ENCODE data around the gene TNK2.
A peak's percentile ranks its signal among the peaks of the same experiment; 100 is the strongest.
"Not testable (repeated sequence)": the region's sequence is repeated elsewhere in the genome, so short reads cannot be mapped to it uniquely, and the experiment has no call there.

TNK2 gene

DNA sequence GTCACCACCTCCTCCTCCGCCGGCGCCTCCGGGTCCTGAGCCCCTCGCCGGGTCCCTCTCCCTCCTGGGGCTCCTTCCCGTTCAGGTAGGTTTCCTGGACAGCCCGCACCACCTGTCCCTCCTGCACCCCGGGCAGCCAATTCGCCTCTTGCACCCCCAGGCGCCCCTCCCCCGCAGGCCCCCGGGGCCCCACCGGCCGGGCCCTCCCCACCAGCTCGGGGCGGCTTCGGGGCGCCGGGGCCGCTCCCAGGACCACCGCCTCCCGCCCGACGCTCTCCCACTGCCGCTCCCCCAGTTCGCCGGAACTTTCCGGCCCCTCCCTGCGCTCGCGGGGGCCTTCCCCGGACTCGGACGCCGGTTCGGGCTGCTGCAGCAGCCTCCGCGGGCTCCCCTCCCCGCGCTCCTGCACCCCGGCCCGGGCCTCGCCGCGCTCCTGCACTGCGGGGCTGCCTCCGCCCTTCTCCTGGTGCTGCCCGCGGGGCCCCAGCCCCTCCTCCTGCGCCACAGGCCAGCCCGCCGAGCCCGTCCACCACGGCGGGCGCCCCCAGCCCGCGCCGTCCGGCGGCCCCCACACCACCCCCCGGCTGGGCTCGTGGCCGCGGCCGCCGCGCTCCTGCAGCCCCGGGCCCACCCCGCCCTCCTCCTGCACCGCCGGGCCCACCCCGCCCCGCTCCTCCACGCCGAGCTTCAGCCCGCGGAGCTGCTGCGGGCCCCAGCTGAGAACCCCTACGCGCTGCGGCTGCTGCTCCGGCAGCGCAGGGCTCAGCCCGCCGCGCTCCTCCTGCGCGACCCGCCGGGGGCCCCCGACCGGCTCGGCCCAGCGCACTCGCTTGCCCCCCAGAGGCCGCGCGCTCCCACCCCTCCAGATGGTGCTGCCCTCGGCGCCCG, 587 bp upstream of the TNK2 start:
- TF ChIP-seq, protein P1, sequence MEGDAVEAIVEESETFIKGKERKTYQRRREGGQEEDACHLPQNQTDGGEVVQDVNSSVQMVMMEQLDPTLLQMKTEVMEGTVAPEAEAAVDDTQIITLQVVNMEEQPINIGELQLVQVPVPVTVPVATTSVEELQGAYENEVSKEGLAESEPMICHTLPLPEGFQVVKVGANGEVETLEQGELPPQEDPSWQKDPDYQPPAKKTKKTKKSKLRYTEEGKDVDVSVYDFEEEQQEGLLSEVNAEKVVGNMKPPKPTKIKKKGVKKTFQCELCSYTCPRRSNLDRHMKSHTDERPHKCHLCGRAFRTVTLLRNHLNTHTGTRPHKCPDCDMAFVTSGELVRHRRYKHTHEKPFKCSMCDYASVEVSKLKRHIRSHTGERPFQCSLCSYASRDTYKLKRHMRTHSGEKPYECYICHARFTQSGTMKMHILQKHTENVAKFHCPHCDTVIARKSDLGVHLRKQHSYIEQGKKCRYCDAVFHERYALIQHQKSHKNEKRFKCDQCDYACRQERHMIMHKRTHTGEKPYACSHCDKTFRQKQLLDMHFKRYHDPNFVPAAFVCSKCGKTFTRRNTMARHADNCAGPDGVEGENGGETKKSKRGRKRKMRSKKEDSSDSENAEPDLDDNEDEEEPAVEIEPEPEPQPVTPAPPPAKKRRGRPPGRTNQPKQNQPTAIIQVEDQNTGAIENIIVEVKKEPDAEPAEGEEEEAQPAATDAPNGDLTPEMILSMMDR (conservative IDR thresholded peaks at IDR 0.05; ENCODE audit: low read length): no peak
- DNase-seq (ENCODE audit: low read depth): no peak
- peak overlapping the region; percentile 65 for H3K4me3 ChIP-seq (ENCODE audit: low read length)

DNA sequence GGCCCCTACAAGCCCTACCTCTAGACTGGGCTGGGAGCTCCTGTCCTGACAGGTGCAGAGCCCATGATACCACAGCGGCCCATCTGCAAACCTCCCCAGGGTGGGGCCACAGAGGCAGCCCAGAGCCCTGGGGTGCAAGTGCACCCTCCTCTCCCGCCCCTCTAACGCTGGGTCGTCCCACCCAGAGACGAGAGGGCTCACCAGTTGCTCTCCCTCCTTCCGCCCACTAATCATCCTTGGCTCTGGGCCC, 742 bp downstream of the TNK2 start:
- H3K4me3 ChIP-seq (ENCODE audit: low read length): peak overlapping the region; percentile 65
- TF ChIP-seq, protein P1 (conservative IDR thresholded peaks at IDR 0.05; ENCODE audit: low read length): no peak
- DNase-seq (ENCODE audit: low read depth): no peak

DNA sequence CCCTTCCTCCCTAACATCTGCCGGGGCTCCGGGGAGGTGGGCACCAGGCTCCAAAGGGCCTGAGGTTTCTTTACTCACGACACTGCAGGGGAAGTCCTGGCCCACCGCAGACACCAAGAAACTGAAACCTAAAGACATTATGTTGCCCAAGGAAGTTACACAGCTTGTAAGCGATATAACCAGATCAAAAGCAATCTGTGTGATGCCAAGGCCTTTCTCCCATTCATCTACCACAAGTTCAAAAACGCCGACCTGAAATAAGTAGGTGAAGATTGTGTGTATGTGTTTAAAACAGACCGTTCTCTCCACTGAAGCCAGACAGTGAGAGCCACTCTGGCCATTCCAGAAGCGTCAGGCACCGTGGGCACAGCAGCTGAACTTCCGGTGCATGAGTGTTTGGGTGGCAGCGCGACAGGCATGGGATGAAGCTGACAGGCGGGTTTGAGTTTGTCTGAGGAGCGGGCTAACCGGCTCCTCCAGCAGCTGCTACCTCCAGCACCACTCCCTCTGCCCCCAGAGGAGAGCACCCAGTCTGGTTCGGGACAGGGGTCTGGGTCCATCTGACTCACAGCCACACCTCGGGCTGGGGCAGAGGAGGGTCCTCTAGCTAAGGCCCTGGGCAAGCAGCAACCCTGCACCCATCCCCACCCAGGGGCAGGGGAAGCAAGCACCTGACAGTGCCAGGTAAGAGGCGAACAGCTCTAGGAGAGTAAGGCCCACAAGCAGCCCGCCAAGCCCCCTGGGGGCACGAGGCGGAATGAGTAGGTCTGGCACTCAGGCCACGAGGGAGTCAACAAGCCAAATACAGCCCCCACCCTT, 1.3 kb downstream of the TNK2 start:
- TF ChIP-seq, protein P1 (conservative IDR thresholded peaks at IDR 0.05; ENCODE audit: low read length): no peak
- no peak for DNase-seq (ENCODE audit: low read depth)
- peak overlapping the region; percentile 65 for H3K4me3 ChIP-seq (ENCODE audit: low read length)

DNA sequence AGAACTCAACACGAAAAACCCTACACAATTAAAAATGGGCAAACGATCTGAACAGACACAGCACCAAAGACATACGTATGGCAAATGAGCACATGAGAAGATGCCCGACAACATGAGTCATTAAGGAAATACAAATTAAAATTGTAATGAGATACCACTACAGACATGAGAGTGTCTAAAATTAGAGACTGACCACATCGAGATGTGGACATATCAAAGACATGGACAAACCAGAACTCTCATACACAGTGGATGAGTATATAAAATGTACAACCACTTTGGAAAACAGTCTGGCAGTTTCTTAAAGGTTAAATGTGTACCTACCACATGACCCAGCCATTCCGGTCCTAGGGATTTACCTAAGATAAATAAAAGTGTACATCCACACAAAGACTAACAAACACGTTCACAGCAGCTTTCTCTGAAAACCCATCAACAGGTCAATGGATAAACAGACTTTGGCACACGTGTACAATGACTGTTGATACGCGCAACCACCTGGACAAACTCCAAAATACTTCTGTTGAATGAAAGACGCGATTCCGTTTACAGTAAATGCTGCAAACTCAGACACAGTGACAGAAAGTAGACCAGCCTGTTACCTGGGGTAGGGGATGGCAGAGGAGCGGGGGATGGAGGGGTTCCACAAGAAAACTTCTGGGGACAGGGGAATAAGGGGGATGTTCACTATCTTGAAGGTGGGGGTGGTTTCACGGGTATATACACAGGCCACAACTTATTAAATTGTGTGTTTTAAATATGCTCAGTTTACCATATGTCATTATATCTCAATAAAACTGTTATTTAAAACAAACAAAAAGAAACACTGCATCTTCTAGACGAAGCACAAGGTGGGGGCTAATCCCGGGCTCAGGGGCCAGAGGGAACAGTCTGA, 2.1 kb downstream of the TNK2 start:
- H3K4me3 ChIP-seq (ENCODE audit: low read length): no peak overlapping the region; the same call in 1 of the 2 replicates
- peak; percentile 48 for DNase-seq (ENCODE audit: low read depth)
- TF ChIP-seq, protein P1 (conservative IDR thresholded peaks at IDR 0.05; ENCODE audit: low read length): no peak

DNA sequence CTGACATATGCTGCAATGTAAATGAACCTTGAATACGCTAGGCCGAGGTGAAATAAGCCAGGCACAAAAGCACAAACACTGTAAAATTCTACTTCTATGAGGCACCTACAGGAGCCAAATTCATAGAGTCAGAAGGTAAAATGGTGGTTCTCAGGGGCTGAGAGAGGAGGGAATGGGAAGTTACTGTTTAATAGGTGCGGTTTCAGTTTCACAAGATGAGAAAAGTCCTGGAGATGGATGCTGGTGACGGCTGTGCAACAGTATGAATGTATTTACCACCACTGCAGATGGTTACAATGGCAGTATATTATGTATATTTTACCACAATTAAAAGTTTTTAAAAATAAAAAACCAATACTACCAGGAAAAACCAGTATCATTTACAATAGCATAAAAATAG, 4.0 kb downstream of the TNK2 start:
- H3K4me3 ChIP-seq (ENCODE audit: low read length): no peak overlapping the region
- TF ChIP-seq, protein P1 (conservative IDR thresholded peaks at IDR 0.05; ENCODE audit: low read length): no peak
- no peak for DNase-seq (ENCODE audit: low read depth)

DNA sequence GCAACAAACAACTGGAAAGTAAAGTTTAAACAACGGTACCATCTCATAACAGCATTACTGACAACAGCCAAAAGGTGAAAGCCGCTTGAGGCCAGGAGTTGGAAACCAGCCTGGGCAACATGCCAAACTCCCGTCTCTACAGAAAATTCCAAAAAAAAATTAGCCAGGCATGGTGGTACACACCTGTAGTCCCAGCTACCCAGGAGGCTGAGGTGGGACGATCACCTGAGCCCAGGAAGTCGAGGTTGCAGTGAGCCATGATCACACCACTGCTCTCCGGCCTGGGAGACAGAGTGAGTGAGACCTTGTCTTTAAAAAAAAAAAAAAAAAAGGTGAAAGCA, 4.4 kb downstream of the TNK2 start:
- H3K4me3 ChIP-seq (ENCODE audit: low read length): no peak overlapping the region
- no peak for DNase-seq (ENCODE audit: low read depth)
- TF ChIP-seq, protein P1 (conservative IDR thresholded peaks at IDR 0.05; ENCODE audit: low read length): no peak

DNA sequence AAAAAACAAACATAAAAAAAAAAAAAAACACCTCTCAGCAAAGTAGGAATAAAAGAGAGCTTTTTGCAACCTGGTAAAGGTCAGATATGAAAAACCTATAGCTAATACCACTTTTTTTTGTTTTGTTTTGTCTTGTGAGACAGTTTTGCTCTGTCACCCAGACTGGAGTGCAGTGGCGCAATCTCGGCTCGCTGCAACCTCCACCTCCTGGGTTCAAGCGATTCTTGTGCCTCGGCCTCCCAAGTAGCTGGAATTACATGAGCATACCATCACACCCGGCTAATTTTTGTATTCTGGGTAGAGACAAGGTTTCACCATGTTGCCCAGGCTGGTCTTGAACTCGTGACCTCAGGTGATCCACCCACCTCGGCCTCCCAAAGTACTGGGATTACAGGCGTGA, 5.7 kb downstream of the TNK2 start:
- not testable (repeated sequence) for DNase-seq (ENCODE audit: low read depth); H3K4me3 ChIP-seq (ENCODE audit: low read length)

DNA sequence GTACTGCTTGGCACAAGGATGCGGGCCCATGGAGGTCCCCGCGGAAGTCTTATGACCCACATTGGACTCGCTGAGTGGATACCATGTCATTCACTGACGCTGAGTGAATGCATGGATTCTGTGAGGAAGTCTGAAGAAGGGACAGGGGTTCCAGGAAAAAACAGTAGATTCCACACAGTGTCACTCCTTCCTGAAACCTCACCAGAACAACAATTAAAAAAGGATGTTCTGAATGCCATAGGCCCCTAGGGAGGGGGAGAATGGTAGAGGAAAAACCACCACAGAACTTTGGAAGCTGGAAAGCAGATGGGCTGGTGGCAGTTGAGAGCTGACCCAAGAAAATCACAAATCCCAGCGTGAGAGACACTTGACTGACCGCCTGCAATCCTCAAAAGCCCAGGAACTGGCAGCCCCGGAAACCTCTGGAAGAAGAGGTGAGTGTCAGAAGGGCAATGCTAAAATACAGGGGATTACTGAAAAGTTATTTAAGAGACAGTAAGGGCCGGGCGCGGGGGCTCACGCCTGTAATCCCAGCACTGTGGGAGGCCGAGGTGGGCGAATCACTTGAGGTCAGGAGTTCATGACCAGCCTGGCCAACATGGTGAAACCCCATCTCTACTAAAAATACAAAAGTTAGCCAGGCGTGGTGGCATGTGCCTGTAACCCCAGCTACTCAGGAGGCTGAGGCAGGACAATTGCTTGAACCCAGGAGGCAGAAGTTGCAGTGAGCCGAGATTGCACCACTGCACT, 6.3 kb downstream of the TNK2 start:
- peak; percentile 75 for DNase-seq (ENCODE audit: low read depth)

More for the DNA sequence above, 6.3 kb downstream of the TNK2 start:
- H3K4me3 ChIP-seq (ENCODE audit: low read length): not testable (repeated sequence)
